SU-DHL-6 (cell line): ENCODE measurements around the gene AJAP1.

Source experiments
- H2AFZ ChIP-seq: fragments of 200-600 bp; sonication (generic); 2 replicates; pipeline ENCODE4 v1.6.1; 2014; ENCODE audit warnings: low read depth, mild to moderate bottlenecking, moderate library complexity, mixed read lengths, antibody characterized with exemption, low read length; ENCODE audit not compliant: severe bottlenecking
- H3F3A ChIP-seq: fragments of 200-600 bp; shearing (Covaris generic); 2 replicates; pipeline ENCODE4 v1.6.0; 2016; ENCODE audit warnings: antibody characterized with exemption, mild to moderate bottlenecking; ENCODE audit not compliant: insufficient read depth
- H3K27ac ChIP-seq: fragments of 200-600 bp; sonication (generic); 2 replicates; pipeline ENCODE4 v1.5.1; 2016; ENCODE audit warnings: low read depth, mild to moderate bottlenecking, low read length, moderate library complexity, mixed read lengths
- H3K27me3 ChIP-seq: fragments of 200-600 bp; sonication (generic), shearing (Covaris generic); 2 replicates; pipeline ENCODE4 v1.6.0; 2014; ENCODE audit warnings: mild to moderate bottlenecking, low read length
- H3K36me3 ChIP-seq: fragments of 200-600 bp; sonication (generic); 2 replicates; pipeline ENCODE4 v1.6.1; 2014; ENCODE audit warnings: mild to moderate bottlenecking, low read length, mixed read lengths
- H3K4me2 ChIP-seq: fragments of 300-600, 200-600 bp; shearing (Covaris generic), sonication (generic); 2 replicates; pipeline ENCODE4 v1.6.0; 2014; ENCODE audit warnings: low read length, low read depth, mild to moderate bottlenecking; ENCODE audit not compliant: poor library complexity, severe bottlenecking
- H3K4me3 ChIP-seq: fragments of 200-600 bp; sonication (generic); 2 replicates; pipeline ENCODE4 v1.5.1; 2014; ENCODE audit warnings: antibody characterized with exemption, low read length, mild to moderate bottlenecking, mixed read lengths; ENCODE audit not compliant: insufficient read depth, poor library complexity, severe bottlenecking
- H3K79me2 ChIP-seq: fragments of 200-600 bp; sonication (generic); 2 replicates; pipeline ENCODE4 v1.6.1; 2014; ENCODE audit warnings: mild to moderate bottlenecking, low read length, moderate library complexity; ENCODE audit not compliant: insufficient read depth
- H3K9ac ChIP-seq: fragments of 200-600 bp; sonication (generic); 2 replicates; pipeline ENCODE4 v1.7.0; 2014; ENCODE audit warnings: mild to moderate bottlenecking, low read length
- H3K9me2 ChIP-seq: fragments of 200-600 bp; sonication (generic); replicated peaks from 2 replicates; pipeline ENCODE4 v1.6.1; 2014; ENCODE audit warnings: low read length; ENCODE audit not compliant: insufficient read depth
- H3K9me3 ChIP-seq: fragments of 200-600 bp; sonication (generic); 2 replicates; pipeline ENCODE4 v1.6.1; 2014; ENCODE audit warnings: low read length, mixed read lengths; ENCODE audit not compliant: insufficient read depth
- H4K20me1 ChIP-seq: fragments of 200-600 bp; sonication (generic); 2 replicates; pipeline ENCODE4 v1.6.1; 2014; ENCODE audit warnings: low read depth, mild to moderate bottlenecking, antibody characterized with exemption, low read length, moderate library complexity, mixed read lengths
- EZH2phosphoT487 ChIP-seq: fragments of 200-600 bp; sonication (generic), shearing (Covaris generic); conservative IDR thresholded peaks from 2 replicates; pipeline ENCODE4 v1.6.1; 2018; ENCODE audit warnings: mild to moderate bottlenecking, antibody characterized with exemption, low read length, moderate library complexity, mixed read lengths
- TF ChIP-seq, protein P1 (sequence below): fragments of 200-600 bp; sonication (generic); IDR thresholded peaks from one replicate; pipeline ENCODE4 v1.5.1; 2017; ENCODE audit warnings: antibody characterized with exemption, mild to moderate bottlenecking, low read length, moderate library complexity; ENCODE audit not compliant: insufficient read depth, poor library complexity, severe bottlenecking

AJAP1 gene

DNA sequence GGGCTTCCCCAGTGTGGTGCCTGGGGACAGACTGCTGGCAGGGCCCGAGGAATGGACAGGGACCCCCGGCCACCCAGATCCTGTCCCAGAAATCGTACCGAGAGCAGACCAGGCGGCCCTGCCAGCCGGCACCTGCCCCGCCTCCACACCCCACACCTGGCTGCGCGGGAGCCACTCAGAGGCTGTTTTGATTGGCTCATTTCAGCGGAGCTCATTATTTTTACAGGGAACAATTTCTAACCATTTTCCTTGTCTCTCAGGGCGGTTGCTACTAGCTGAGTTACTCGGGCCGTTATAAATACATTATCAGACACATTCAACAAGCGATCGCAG is 39.3 kb upstream of the AJAP1 start:
- H3K79me2 ChIP-seq: no peaks in the 10 kb centered on the region
- no peak overlapping the region for H3K27ac ChIP-seq
- H3K27me3 ChIP-seq: no peaks in the 10 kb centered on the region
- H3K9ac ChIP-seq: no peak overlapping the region
- H3K4me3 ChIP-seq: no peak overlapping the region
- no peak overlapping the region for H3K4me2 ChIP-seq
- H2AFZ ChIP-seq: no peak overlapping the region
- no peaks in the 10 kb centered on the region for H3F3A ChIP-seq
- TF ChIP-seq EZH2phosphoT487: no peak
- TF ChIP-seq, protein P1, sequence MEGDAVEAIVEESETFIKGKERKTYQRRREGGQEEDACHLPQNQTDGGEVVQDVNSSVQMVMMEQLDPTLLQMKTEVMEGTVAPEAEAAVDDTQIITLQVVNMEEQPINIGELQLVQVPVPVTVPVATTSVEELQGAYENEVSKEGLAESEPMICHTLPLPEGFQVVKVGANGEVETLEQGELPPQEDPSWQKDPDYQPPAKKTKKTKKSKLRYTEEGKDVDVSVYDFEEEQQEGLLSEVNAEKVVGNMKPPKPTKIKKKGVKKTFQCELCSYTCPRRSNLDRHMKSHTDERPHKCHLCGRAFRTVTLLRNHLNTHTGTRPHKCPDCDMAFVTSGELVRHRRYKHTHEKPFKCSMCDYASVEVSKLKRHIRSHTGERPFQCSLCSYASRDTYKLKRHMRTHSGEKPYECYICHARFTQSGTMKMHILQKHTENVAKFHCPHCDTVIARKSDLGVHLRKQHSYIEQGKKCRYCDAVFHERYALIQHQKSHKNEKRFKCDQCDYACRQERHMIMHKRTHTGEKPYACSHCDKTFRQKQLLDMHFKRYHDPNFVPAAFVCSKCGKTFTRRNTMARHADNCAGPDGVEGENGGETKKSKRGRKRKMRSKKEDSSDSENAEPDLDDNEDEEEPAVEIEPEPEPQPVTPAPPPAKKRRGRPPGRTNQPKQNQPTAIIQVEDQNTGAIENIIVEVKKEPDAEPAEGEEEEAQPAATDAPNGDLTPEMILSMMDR: no peak
- H3K9me2 ChIP-seq: no peaks in the 10 kb centered on the region
- no peaks in the 10 kb centered on the region for H4K20me1 ChIP-seq
- H3K9me3 ChIP-seq: no peaks in the 10 kb centered on the region
- H3K36me3 ChIP-seq: no peaks in the 10 kb centered on the region

DNA sequence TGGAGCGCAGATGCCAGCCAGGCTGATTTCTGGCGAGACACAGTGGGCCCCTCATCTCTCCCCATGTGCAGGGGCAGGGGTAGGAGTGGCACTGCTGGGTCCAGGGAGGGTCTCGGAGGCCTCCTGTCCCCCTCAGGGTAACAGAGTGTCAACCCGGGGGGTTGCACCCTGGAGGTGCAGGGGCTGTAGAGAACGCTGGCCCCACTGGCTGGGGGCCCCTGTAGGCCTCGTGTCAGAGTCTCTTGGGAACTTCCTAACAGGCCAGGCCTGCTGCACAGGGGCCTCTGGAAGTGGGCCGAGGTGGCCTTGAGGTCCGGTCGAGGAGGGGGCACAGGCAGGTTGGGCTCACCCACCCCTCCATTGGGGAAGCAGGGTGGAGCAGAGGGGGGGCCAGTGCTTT is 38.9 kb upstream of the AJAP1 start:
- no peak overlapping the region for H3K4me3 ChIP-seq
- no peaks in the 10 kb centered on the region for H3K9me2 ChIP-seq

DNA sequence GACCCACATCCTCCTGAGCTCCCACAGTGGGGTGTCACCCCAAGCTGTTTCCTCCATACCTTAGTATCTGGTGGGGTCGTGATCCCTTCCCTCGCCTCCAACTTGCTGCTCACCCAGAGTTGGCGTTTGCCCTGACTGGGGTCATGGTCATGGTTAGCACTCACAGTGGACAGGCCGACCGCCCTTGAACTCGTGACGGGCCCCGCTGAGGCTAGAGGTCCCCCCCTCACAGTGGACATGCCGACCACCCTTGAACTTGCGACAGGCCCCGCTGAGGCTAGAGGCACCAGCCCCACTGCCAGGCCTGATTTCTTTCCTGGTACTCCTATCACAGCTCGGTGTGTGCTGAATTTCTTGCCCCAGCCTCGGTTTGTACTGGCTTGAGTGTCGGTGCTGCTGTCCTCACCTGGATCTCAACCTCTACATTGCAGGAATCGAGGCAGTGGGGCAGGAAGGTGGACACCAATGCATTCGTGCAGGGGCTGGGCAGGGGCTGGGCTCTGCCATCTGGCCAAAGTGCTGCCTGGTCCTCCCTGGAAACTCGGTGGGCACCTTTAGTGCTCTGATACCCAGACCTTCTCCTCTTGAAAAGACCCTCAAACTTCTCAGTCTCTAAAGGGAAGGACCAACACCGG is 37.5 kb upstream of the AJAP1 start:
- Histone ChIP-seq H3K79me2 (no peaks in the 10 kb centered on the region), H3K9me3 (no peaks in the 10 kb centered on the region), H3K27ac (no peak overlapping the region), H3K27me3 (no peaks in the 10 kb centered on the region), H3K4me3 (no peak overlapping the region), H3K9me2 (no peaks in the 10 kb centered on the region), H4K20me1 (no peaks in the 10 kb centered on the region), H2AFZ (no peak overlapping the region), H3K4me2 (no peak overlapping the region), H3K9ac (no peak overlapping the region), H3F3A (no peaks in the 10 kb centered on the region), H3K36me3 (no peaks in the 10 kb centered on the region)
- TF ChIP-seq, protein P1: no peak
- TF ChIP-seq EZH2phosphoT487: no peak

More for the DNA sequence above, 38.9 kb upstream of the AJAP1 start:
- Histone ChIP-seq H3K4me2 (no peak overlapping the region), H3K27ac (no peak overlapping the region), H3K79me2 (no peaks in the 10 kb centered on the region), H3K27me3 (no peaks in the 10 kb centered on the region), H2AFZ (no peak overlapping the region), H3K9ac (no peak overlapping the region), H4K20me1 (no peaks in the 10 kb centered on the region), H3K9me3 (no peaks in the 10 kb centered on the region), H3K36me3 (no peaks in the 10 kb centered on the region), H3F3A (no peaks in the 10 kb centered on the region)
- TF ChIP-seq, protein P1: no peak
- TF ChIP-seq EZH2phosphoT487: no peak
